HG03108 (cell line): ENCODE data around the gene LMO1.

Source experiments
- ATAC-seq: cut with Tn5 transposase; IDR thresholded peaks from one replicate; pipeline ENCODE4 v1.9.1; 2021; ENCODE audit warnings: moderate library complexity; ENCODE audit not compliant: unreplicated experiment

The LMO1 gene

GRCh38 chr11:8288824-8289491 lies 25.3 kb upstream of the LMO1 start:
- ATAC-seq, result no peak

- no peak for ATAC-seq
Measured at GRCh38 chr11:8288166-8288772, 24.6 kb upstream of the LMO1 start.

GRCh38 chr11:8287703-8288102 lies 24.0 kb upstream of the LMO1 start:
- ATAC-seq, result no peak

- ATAC-seq, result no peak
Measured at GRCh38 chr11:8287297-8287696, 23.6 kb upstream of the LMO1 start.

- no peak for ATAC-seq
Measured at GRCh38 chr11:8286886-8287285, 23.2 kb upstream of the LMO1 start.

GRCh38 chr11:8285796-8286195 lies 22.1 kb upstream of the LMO1 start:
- ATAC-seq, result no peak

- no peak for ATAC-seq
Measured at GRCh38 chr11:8285228-8285627, 21.6 kb upstream of the LMO1 start.

GRCh38 chr11:8283465-8284230 lies 20.0 kb upstream of the LMO1 start:
- no peak for ATAC-seq

GRCh38 chr11:8283100-8283464 lies 19.4 kb upstream of the LMO1 start:
- no peak for ATAC-seq

GRCh38 chr11:8282631-8283030 lies 19.0 kb upstream of the LMO1 start:
- no peak for ATAC-seq

GRCh38 chr11:8281266-8281665 lies 17.6 kb upstream of the LMO1 start:
- ATAC-seq, result no peak

- ATAC-seq, result no peak
Measured at GRCh38 chr11:8277691-8278090, 14.0 kb upstream of the LMO1 start.

- no peak for ATAC-seq
Measured at GRCh38 chr11:8276528-8276927, 12.8 kb upstream of the LMO1 start.

- no peak for ATAC-seq
Measured at GRCh38 chr11:8273287-8273686, 9.6 kb upstream of the LMO1 start.

- ATAC-seq, result no peak
Measured at GRCh38 chr11:8271106-8271886, 7.6 kb upstream of the LMO1 start.

- no peak for ATAC-seq
Measured at GRCh38 chr11:8269636-8270035, 6.0 kb upstream of the LMO1 start.

GRCh38 chr11:8268530-8269400 lies 5.1 kb upstream of the LMO1 start:
- ATAC-seq, result no peak

GRCh38 chr11:8267831-8268529 lies 4.3 kb upstream of the LMO1 start:
- ATAC-seq, result no peak

- no peak for ATAC-seq
Measured at GRCh38 chr11:8267280-8267679, 3.6 kb upstream of the LMO1 start.
